Inferior parietal cortex (tissue), 1 donor: Measurements from ENCODE around the gene UGT1A7.
"Not testable (repeated sequence)": the region's sequence is repeated elsewhere in the genome, so short reads cannot be mapped to it uniquely, and the experiment has no call there.

Experiments used
- DNase-seq: peaks from one replicate; pipeline ENCODE4 v3.0.0-alpha.2; 2016; ENCODE audit errors: extremely low spot score

The UGT1A7 gene

GRCh38 chr2:233681521-233682099, at the start of gene UGT1A7:
Gene UGT1A7 (plus strand): TSS chr2:233681901. CDS start chr2:233681938, 37 bp downstream.
- DNase-seq = no peak

DNA sequence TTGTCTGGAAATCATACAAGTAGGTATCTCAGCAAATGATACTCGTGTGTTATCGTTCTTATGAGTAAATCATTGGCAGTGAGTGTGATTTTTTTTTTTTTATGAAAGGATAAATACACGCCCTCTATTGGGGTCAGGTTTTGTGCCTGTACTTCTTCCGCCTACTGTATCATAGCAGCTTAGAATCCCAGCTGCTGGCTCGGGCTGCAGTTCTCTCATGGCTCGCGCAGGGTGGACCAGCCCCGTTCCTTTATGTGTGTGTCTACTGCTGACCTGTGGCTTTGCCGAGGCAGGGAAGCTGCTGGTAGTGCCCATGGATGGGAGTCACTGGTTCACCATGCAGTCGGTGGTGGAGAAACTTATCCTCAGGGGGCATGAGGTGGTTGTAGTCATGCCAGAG, 45.4 kb upstream of the UGT1A7 start, which contains the start of gene UGT1A10:
Gene UGT1A10 (plus strand): TSS at position 143 of the 400 bp plus-strand sequence. CDS start 75 bp downstream, at position 218.
- not testable (repeated sequence) for DNase-seq

GRCh38 chr2:233638836-233639235, 42.9 kb upstream of the UGT1A7 start:
- no peak for DNase-seq

DNA sequence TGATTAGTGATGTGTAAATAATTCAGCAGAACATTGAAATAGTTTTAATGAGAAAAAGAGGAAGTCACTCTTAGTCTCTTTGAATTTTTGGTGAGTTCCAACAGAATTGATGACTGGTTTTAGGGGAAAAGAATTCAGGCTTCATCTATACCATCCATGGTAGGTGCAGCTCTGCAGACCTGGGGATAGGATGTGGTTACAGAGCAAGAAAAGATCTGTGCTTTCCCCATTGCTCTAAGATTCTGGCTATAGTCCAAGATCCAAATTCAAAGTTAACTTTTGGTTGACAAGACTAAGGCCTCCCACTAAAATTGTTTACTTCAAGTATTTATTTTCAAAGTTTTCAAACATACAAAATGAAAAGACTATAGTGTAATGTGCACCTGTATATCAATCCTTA, 41.8 kb upstream of the UGT1A7 start:
- DNase-seq = no peak

DNA sequence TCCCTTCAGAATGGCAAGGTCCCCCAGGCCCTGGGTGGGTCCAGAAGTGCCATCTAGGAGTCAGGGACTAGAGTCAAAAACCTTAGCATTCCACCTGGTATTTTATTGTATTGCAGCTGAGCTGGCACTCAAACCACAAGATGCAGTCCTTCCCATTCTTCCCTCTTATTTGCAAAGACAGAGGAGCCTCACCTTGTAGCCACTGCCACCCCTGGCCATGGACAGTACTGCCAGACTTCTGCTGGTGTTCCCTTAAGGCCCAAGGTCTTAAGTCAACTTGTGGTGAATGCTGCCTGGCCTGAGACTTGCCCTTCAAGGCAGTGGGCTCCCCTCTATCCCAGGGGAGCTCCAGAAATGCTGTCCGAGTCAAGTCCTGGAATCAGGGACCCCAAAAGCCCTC, 38.6 kb upstream of the UGT1A7 start:
- DNase-seq = no peak

DNA sequence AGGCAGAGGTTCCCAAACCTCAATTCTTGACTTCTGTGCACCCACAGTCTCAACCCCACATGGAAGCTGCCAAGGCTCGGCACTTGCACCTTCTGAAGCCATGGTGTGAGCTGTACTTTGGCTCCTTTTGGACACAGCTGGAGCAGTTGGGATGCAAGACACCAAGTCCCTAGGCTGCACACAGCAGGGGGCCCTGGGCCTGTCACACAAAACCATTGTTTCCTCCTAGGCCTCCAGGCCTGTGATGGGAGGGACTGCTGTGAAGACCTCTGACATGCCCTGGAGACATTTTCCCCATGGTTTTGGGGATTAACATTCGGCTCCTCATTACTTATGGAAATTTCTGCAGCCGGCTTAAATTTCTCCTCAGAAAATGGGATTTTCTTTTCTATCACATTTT, 35.7 kb upstream of the UGT1A7 start:
- DNase-seq = not testable (repeated sequence)

DNA sequence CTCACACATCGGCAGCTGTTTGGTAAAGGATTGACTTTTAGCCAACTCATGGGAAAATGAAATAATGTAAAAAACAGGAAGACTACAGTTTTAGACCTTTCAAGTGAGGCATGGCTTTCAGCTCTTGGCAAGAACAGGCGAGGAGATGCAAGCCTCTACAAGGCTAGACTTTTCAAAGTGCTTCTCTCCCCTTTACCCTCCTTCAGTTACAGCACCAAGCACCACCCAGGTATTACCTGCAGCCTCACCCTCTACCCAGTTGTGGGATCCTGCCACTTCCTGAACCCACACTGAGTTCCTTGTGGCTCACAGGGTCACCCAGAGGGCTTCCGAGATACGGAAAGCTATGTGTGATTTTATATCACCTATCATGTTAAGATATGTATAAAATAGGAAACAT, 30.7 kb upstream of the UGT1A7 start:
- DNase-seq = no peak

GRCh38 chr2:233651430-233651829, 30.3 kb upstream of the UGT1A7 start:
- DNase-seq = no peak

GRCh38 chr2:233654501-233654900, 27.2 kb upstream of the UGT1A7 start:
- no peak for DNase-seq

DNA sequence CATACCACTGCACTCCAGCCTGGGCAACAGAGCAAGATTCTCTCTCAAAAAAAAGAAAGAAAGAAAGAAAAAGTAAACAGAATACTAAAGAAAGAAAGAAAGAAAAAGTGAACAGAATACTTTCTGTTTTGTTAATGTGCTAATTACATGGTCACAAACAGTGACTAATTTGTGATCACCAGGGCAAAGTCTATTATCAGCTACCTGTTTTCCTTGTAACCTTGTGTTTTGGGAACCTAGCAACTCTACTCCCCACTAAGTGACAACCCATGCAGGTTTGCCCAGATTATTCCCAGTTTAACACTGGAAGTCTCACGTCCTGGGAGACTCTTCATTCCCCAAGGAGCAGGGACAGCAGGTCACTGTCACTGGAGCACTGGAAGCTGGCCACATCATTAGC, 26.7 kb upstream of the UGT1A7 start:
- DNase-seq = no peak

DNA sequence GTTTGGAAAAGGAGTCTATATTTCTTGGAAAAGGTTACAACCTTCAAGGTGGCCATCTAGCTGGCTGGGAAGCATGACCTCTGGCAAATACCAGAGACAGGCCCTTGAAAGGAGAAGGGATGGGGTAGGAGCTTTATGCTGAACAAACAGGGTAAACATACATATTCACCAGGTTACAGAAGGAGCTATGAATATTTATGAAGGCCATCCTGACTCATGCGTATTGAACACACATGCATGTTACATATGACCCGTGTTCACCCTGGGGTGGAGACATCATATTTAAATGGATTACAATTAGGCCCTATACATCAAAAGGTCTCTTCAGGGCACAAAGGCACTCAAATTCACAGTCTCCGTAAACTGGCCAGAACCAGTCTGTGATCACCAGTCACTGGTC, 25.8 kb upstream of the UGT1A7 start:
- not testable (repeated sequence) for DNase-seq

DNA sequence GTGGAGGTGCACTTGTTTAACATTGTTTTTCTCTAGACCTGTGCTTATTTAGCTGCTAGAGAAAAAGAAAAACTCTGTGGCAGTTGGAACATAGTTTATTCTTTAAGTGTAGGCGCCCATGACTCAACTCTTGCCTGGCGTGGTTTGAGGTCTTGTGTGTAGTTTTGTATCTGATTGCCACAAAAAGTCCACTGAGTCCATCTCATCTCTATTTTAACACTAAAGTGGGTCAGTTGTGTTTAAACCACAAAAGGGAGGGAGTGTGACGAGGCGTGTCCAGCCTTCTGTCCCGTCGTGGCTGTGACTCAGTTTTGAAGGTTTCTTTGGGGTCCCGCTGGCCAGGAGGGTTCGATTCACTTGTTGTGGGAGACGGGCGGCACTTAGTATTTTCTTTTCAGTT, 25.3 kb upstream of the UGT1A7 start:
- no peak for DNase-seq

DNA sequence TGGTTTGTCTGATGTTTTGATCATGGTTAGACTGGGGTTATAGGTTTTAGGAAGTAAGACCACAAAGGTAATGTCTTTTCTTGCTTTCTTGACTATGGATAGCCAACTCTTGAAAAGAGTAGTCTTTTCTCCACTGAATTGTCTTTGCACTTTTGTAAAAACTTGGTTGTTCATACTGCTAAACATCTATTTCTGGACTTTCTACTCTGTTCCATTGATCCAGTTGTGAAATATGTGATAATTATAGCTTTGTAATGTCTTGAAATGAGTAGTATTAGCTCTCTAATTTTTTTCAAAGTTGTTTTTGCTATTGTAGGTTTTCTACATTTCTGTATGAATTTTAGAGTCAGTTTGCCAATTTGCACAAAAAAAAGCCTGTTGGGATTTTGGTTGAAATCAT, 23.1 kb upstream of the UGT1A7 start:
- DNase-seq = no peak

- DNase-seq = no peak
Observed at GRCh38 chr2:233663911-233664310, 17.8 kb upstream of the UGT1A7 start.

- no peak for DNase-seq
Observed at GRCh38 chr2:233668605-233669260, 13.0 kb upstream of the UGT1A7 start.

DNA sequence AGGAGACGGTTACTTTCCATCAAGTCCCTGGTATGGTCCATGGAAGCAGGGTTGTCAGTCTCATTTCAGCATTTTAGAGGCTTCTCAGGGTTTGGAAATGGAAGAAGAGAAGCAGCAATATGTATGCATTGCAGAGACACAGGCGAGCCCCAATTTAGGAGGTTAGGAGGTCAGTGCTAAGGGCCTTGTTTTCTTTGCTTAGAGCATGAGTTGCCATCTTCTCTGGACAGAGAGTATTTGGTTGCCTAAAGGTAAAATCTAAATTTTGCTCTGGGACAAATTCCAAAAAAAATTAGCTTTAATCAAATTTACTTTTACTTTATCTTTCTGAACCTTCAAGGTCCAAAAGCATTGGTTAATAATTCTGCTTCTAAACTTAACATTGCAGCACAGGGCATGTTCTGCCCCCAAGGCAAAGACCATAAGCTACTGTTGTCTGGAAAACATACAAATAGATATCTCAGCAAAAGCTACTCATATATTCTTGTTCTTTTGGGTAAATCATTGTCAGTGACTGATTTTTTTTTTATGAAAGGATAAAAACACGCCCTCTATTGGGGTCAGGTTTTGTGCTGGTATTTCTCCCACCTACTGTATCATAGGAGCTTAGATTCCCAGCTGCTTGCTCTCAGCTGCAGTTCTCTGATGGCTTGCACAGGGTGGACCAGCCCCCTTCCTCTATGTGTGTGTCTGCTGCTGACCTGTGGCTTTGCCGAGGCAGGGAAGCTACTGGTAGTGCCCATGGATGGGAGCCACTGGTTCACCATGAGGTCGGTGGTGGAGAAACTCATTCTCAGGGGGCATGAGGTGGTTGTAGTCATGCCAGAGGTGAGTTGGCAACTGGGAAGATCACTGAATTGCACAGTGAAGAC, 10.2 kb upstream of the UGT1A7 start, which contains the start of gene UGT1A9:
Gene UGT1A9 (plus strand): TSS at position 609 of the 872 bp plus-strand sequence. CDS start 37 bp downstream, at position 646.
- DNase-seq = no peak

- DNase-seq = no peak
Observed at GRCh38 chr2:233672886-233673285, 8.8 kb upstream of the UGT1A7 start.

DNA sequence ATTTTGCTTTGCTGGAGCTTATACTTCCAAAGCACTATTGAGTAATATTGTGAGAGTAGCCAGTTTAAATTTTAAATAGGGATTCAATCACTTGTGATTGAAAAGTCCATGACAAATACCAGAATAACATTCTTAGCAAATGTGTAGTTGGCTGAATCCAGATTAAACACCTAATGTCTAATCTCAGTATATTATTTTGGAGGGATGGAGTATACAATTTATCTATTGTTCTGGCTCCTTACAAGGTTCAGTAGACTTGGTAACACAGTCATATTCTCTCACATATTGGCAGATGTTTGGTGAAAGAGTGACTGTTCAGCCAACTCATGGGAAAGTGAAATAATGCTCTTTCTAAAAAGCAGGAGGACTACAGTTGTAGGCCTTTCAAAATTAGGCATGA, 7.8 kb upstream of the UGT1A7 start:
- DNase-seq = no peak

GRCh38 chr2:233674314-233674713, 7.4 kb upstream of the UGT1A7 start:
- DNase-seq = no peak

DNA sequence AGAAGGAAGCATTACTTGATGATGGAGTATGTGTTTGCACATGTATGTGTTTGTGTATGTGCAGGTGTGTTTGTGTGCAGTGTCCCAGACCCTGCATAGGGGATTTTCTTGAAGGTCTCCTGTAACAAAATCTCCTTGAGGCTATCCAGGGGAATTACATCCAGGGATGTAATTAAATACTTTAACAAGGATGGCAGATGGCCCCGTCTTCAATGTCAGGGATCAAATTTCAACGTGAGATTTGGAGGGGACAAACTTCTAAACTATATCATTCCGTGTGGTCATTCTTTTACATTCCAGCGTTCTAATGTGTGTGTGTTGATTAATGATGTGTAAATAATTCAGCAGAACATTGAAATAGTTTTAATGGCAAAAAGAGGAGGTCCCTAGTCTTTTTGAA, 6.7 kb upstream of the UGT1A7 start:
- no peak for DNase-seq

GRCh38 chr2:233676046-233676445, 5.7 kb upstream of the UGT1A7 start:
- no peak for DNase-seq

GRCh38 chr2:233679196-233679595, 2.5 kb upstream of the UGT1A7 start:
- no peak for DNase-seq
